HepG2 (cell line): ENCODE measurements around the gene SGK1. TPM values are rescaled to one million over a fixed set of nuclear protein-coding genes. Genes with fewer than 3 reads are reported as not detected.
"Not testable (repeated sequence)": the region's sequence is repeated elsewhere in the genome, so short reads cannot be mapped to it uniquely, and the experiment has no call there.

Source experiments
- ATAC-seq: fragments of 200-7000 bp; cut with Tn5 transposase; 3 replicates; pipeline ENCODE4 v1.9.1; 2020; ENCODE audit warnings: mild to moderate bottlenecking, moderate library complexity
- BruUV-seq: library from RNA; stranded (reverse); fragments of 400-500 nt; replicated peaks from 2 replicates; lab custom pipeline; 2021; lab: Mats Ljungman, UMichigan
- CTCF ChIA-PET: fragments of 300-600 bp; formaldehyde crosslinking; extraction: SDS; loops from one replicate; lab custom pipeline; 2021; ENCODE audit warnings: low total read pairs, inconsistent platforms, low intra/inter-chr PET ratio; lab: Yijun Ruan, JAX
- POLR2A ChIA-PET: fragments of 350-600 bp; sonication (Branson Sonifier 250); formaldehyde crosslinking; loops from one replicate; lab custom pipeline; 2020; ENCODE audit warnings: antibody characterized with exemption, inconsistent platforms; lab: Yijun Ruan, JAX
- DNase-seq: peaks from one replicate; pipeline ENCODE4 v3.0.0-alpha.2; 2015; ENCODE audit warnings: low spot score
- FAIRE-seq: peaks from 3 replicates; lab custom pipeline; 2011; peaks lifted over from hg19 to GRCh38; lab: Jason Lieb, UNC
- H2AFZ ChIP-seq: one replicate; pipeline ENCODE4 v1.6.1; 2011; ENCODE audit warnings: low read length, inconsistent platforms
- H3K27ac ChIP-seq: fragments of 300-600 bp; 3 replicates; pipeline ENCODE4 v1.8.0; 2011; ENCODE audit warnings: mixed run types, mild to moderate bottlenecking, mixed read lengths, low read length, inconsistent platforms; ENCODE audit not compliant: insufficient read depth; ENCODE audit errors: extremely low read length
- H3K27me3 ChIP-seq, 2 experiments: fragments of 200-600 bp in 1 of 2; 2 replicates in 1 of 2; 3 replicates in 1 of 2; pipeline versions ENCODE4 v1.6.0 to v1.8.0; 2011; ENCODE audit warnings: low read length in 2 of 2, mild to moderate bottlenecking in 2 of 2, moderate library complexity in 2 of 2, inconsistent platforms in 1 of 2; ENCODE audit not compliant: insufficient read depth in 2 of 2, control insufficient read depth in 1 of 2
- H3K36me3 ChIP-seq, 2 experiments: fragments of 200-600 bp in 1 of 2; replicated peaks in 1 of 2; 2 replicates in 1 of 2; 3 replicates in 1 of 2; pipeline versions ENCODE4 v1.5.1 to v1.8.0; 2011; ENCODE audit warnings: low read length in 2 of 2, inconsistent platforms in 1 of 2; ENCODE audit not compliant: insufficient read depth in 2 of 2, control insufficient read depth in 1 of 2
- H3K4me1 ChIP-seq: 2 replicates; pipeline ENCODE4 v1.5.1; 2012; ENCODE audit warnings: low read length, inconsistent platforms; ENCODE audit not compliant: insufficient read depth
- H3K4me2 ChIP-seq: 2 replicates; pipeline ENCODE4 v1.6.0; 2011; ENCODE audit warnings: low read depth, low read length, inconsistent platforms
- H3K4me3 ChIP-seq, 3 experiments: fragments of 200-600 bp in 1 of 3; sonication (generic), shearing (Covaris generic) in 1 of 3; replicated peaks in 1 of 3; 2 replicates each; pipeline ENCODE4 v1.5.1; 2011 to 2016; ENCODE audit warnings: low read length in 3 of 3, inconsistent platforms in 2 of 3, low read depth in 2 of 3, mild to moderate bottlenecking in 2 of 3, control low read depth in 1 of 3, mixed read lengths in 1 of 3; ENCODE audit not compliant: insufficient read depth in 1 of 3
- H3K79me2 ChIP-seq: one replicate; pipeline ENCODE4 v1.6.1; 2011; ENCODE audit warnings: low read length, inconsistent platforms; ENCODE audit not compliant: insufficient read depth
- H3K9ac ChIP-seq: 2 replicates; pipeline ENCODE4 v1.6.0; 2011; ENCODE audit warnings: mild to moderate bottlenecking, low read depth, low read length, inconsistent platforms; ENCODE audit not compliant: insufficient read depth
- H3K9me3 ChIP-seq: 2 replicates; pipeline ENCODE4 v1.5.1; 2012; ENCODE audit warnings: mild to moderate bottlenecking, low read length
- H4K20me1 ChIP-seq: 2 replicates; pipeline ENCODE4 v1.6.0; 2011; ENCODE audit warnings: inconsistent platforms, mild to moderate bottlenecking, low read length, moderate library complexity; ENCODE audit not compliant: insufficient read depth
- CREB1 ChIP-seq, 2 experiments: fragments of 450-650 bp in 1 of 2; IDR thresholded peaks; 2 replicates each; pipeline ENCODE4 v1.6.1; 2016 to 2017; ENCODE audit warnings: control low read depth in 1 of 2, mild to moderate bottlenecking in 1 of 2, missing compliant biosample characterization in 1 of 2, missing genetic modification characterization in 1 of 2
- JUND ChIP-seq: sonication (generic); formaldehyde crosslinking; IDR thresholded peaks from 2 replicates; pipeline ENCODE4 v1.8.0; 2022; ENCODE audit warnings: mild to moderate bottlenecking, missing genetic modification reagents
- MTA1 ChIP-seq: sonication (generic); formaldehyde crosslinking; IDR thresholded peaks from 2 replicates; pipeline ENCODE4 v1.4.0; 2020; ENCODE audit warnings: missing genetic modification reagents, mild to moderate bottlenecking, borderline replicate concordance
- PPARG ChIP-seq: conservative IDR thresholded peaks from 2 replicates; pipeline ENCODE4 v1.6.1; 2016; ENCODE audit warnings: missing biosample characterization, missing genetic modification reagents
- ZFP62 ChIP-seq: sonication (generic); formaldehyde crosslinking; IDR thresholded peaks from 2 replicates; pipeline ENCODE4 v1.4.0; 2020; ENCODE audit warnings: missing genetic modification reagents
- ZNF12 ChIP-seq: sonication (generic); formaldehyde crosslinking; IDR thresholded peaks from 2 replicates; pipeline ENCODE4 v1.5.0; 2020; ENCODE audit warnings: missing genetic modification reagents
- ZNF232 ChIP-seq: sonication (generic); formaldehyde crosslinking; IDR thresholded peaks from 2 replicates; pipeline ENCODE4 v1.4.0; 2020; ENCODE audit warnings: missing genetic modification reagents, borderline replicate concordance
- ZNF3 ChIP-seq: IDR thresholded peaks from 2 replicates; pipeline ENCODE4 v1.7.0; 2017; ENCODE audit warnings: inconsistent platforms
- ZNF446 ChIP-seq: sonication (generic); formaldehyde crosslinking; IDR thresholded peaks from 2 replicates; pipeline ENCODE4 v1.5.0; 2020; ENCODE audit warnings: mild to moderate bottlenecking, missing genetic modification reagents
- WGBS: methylation state at CpG from one replicate; pipeline ENCODE4 v1.1.6; 2017; ENCODE audit warnings: low lambda C conversion rate; 5-methylcytosine and 5-hydroxymethylcytosine counted together
- in situ Hi-C: cut with HindIII; loops from 2 replicates; pipeline ENCODE4 v1.10.0; 2017; ENCODE audit warnings: low pct_unique_long_range_greater_than_20kb; ENCODE audit not compliant: extremely low pct_ligation_motif_present
- intact Hi-C: fragments of 100-400 bp; cut with micrococcal nuclease; formaldehyde crosslinking; loops from one replicate; pipeline ENCODE4 v1.10.0; 2022; ENCODE audit not compliant: unreplicated experiment
- polyA plus RNA-seq, 8 experiments: library from polyadenylated mRNA; depleted of rRNA in 3 of 8; stranded (reverse) in 7 of 8; unstranded in 1 of 8; fragments of >200 nt; fragmentation: Illumina TruSeq in 4 of 8; extraction: Trizol in 4 of 8; gene quantifications; 2 replicates each; pipeline versions ENCODE4 v1.2.1 to v1.2.3, GENCODE V29; 2011 to 2016; ENCODE audit warnings: low read depth in 4 of 8, missing spikeins in 1 of 8, mixed read lengths in 1 of 8; ENCODE audit not compliant: insufficient read depth in 1 of 8
- total RNA-seq, 5 experiments: library from RNA; depleted of rRNA; stranded (reverse); fragments of >200 nt; fragmentation: Illumina TruSeq; extraction: Trizol; gene quantifications; 2 replicates each; pipeline ENCODE4 v1.2.3, GENCODE V29; 2016; ENCODE audit warnings: low read depth in 1 of 5

The SGK1 gene
- total and polyA plus RNA-seq, 2 of the 13 experiments (the other 11 are each of a cell fraction or from before 2014, with no cell fraction given): 56.1 to 56.2 TPM

DNA sequence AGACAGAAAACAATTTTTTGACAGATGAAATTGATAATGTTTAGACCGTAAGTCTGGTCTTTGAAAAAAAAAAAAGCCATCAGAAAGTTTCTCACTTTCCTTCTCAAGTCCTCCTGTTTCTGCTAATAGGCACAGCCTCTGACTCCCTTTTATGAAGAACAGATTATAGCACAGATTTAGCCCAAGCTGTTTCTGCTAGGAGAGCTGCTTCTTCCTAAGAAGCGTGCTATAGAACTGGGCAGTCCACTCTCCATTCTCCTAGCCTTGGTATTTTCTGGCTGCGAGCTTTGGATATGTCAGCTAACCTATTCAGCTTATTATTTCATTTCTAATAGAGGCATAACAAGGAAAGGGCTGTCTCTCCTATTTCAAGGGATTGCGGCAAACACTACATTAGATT, 112.5 kb downstream of the SGK1 start:
- peaks cover 30% of the 10 kb centered on the region for H3K4me1 ChIP-seq
- FAIRE-seq (no peak), DNase-seq (no peak), ATAC-seq (no peak)
- CTCF ChIA-PET: no interaction called here
- WGBS: 90% methylated on average over 4 of the region's 4 CpGs
- POLR2A ChIA-PET: no interaction called here
- H3K9ac ChIP-seq: no peak overlapping the region
- H3K4me2 ChIP-seq: no peak overlapping the region
- H3K9me3 ChIP-seq: no peaks in the 10 kb centered on the region
- no TSS peak for BruUV-seq
- no peak overlapping the region for H3K4me3 ChIP-seq
- no peak overlapping the region for H3K27ac ChIP-seq
- TF ChIP-seq ZFP62 (CRISPR knock-in tag) (no peak), JUND (CRISPR knock-in tag) (no peak), MTA1 (no peak), CREB1 (IDR thresholded peaks at IDR 0.05) (no peak), CREB1 (CRISPR knock-in tag; IDR thresholded peaks at IDR 0.05) (no peak), ZNF3 (CRISPR knock-in tag) (no peak), ZNF12 (no peak), PPARG (CRISPR knock-in tag) (no peak), ZNF232 (CRISPR knock-in tag) (no peak), ZNF446 (CRISPR knock-in tag) (no peak)
- H4K20me1 ChIP-seq: no peaks in the 10 kb centered on the region
- H3K36me3 ChIP-seq: no peaks in the 10 kb centered on the region
- H3K79me2 ChIP-seq: no peaks in the 10 kb centered on the region
- intact Hi-C loops: no loop called here
- in situ Hi-C loops: no loop called here
- no peak overlapping the region for H2AFZ ChIP-seq
- no peaks in the 10 kb centered on the region; a peak in 1 of 5 replicates for H3K27me3 ChIP-seq

DNA sequence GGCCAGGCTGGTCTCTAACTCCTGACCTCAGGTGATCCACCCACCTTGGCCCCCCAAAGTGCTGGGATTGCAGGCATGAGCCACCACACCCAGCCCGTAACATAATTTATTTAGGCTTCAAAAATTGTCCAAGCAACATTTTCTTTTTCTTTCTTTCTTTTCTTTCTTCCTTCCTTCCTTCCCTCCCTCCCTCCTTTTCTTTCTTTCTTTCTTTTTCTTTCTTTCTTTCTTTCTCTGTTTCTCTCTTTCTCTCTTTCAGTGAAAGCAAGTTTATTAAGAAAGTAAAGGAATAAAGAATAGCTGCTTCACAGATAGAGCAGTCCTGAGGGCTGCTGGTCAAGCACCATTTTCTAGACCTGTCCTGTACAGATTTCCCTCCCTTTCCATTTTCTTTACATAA, 113.2 kb downstream of the SGK1 start:
- H3K36me3 ChIP-seq, FAIRE-seq, H3K9me3 ChIP-seq, POLR2A ChIA-PET, H3K27ac ChIP-seq, H2AFZ ChIP-seq, intact Hi-C loops, DNase-seq, H3K79me2 ChIP-seq, H3K27me3 ChIP-seq, CTCF ChIA-PET, H4K20me1 ChIP-seq, H3K4me3 ChIP-seq, H3K9ac ChIP-seq, ATAC-seq, BruUV-seq, H3K4me2 ChIP-seq: not testable (repeated sequence)
- in situ Hi-C loops: loop anchor here (5.0 kb wide), 1 partner anchor 48 kb away; no protein-coding TSS in a partner anchor
- H3K4me1 ChIP-seq: peaks cover 30% of the 10 kb centered on the region
- WGBS: 95% methylated on average over 1 of the region's 1 CpG
